K562 (cell line): ENCODE measurements around the gene NHSL2. TPM values are rescaled to one million over a fixed set of nuclear protein-coding genes. Genes with fewer than 3 reads are reported as not detected.

Experiments used
- ATAC-seq: fragments of 200-7000 bp; cut with Tn5 transposase; 3 replicates; pipeline ENCODE4 v1.9.1; 2020; ENCODE audit warnings: moderate library complexity
- BruUV-seq: library from RNA; stranded (reverse); fragments of 400-500 nt; replicated peaks from 2 replicates; lab custom pipeline; 2021; lab: Mats Ljungman, UMichigan
- CTCF ChIA-PET: fragments of 300-600 bp; formaldehyde crosslinking; extraction: SDS; loops from one replicate; lab custom pipeline; 2021; ENCODE audit warnings: low intra/inter-chr PET ratio; lab: Yijun Ruan, JAX
- POLR2A ChIA-PET: fragments of 300-600, 350-650 bp; sonication (Branson Sonifier 250); formaldehyde crosslinking; extraction: SDS; loops from one replicate; lab custom pipeline; 2021; ENCODE audit warnings: antibody characterized with exemption, inconsistent platforms; lab: Yijun Ruan, JAX
- DNase-seq, 4 experiments: peaks; one replicate each; pipeline versions ENCODE4 v3.0.0 to v3.0.0-alpha.2; 2011 to 2018; ENCODE audit warnings: low spot score in 3 of 4, mixed read lengths in 3 of 4; ENCODE audit errors: extremely low read depth in 1 of 4
- FAIRE-seq: peaks from 2 replicates; lab custom pipeline; 2011; peaks lifted over from hg19 to GRCh38; lab: Jason Lieb, UNC
- H2AFZ ChIP-seq: 2 replicates; pipeline ENCODE4 v1.6.0; 2011; ENCODE audit warnings: low read depth, low read length, control low read depth, inconsistent platforms
- H3K27ac ChIP-seq: fragments of 200-600 bp; 3 replicates; pipeline ENCODE4 v1.8.0; 2011; ENCODE audit warnings: low read depth, mild to moderate bottlenecking, control low read depth, inconsistent platforms, low read length, moderate library complexity, mixed read lengths; ENCODE audit errors: extremely low read depth
- H3K27me3 ChIP-seq, 2 experiments: fragments of 300-600 bp in 1 of 2; 2 replicates in 1 of 2; 3 replicates in 1 of 2; pipeline versions ENCODE4 v1.6.0 to v1.8.0; 2011; ENCODE audit warnings: inconsistent platforms in 2 of 2, low read length in 2 of 2, mild to moderate bottlenecking in 1 of 2, mixed read lengths in 1 of 2, moderate library complexity in 1 of 2; ENCODE audit not compliant: control insufficient read depth in 2 of 2, insufficient read depth in 2 of 2
- H3K36me3 ChIP-seq: fragments of 300-600 bp; 3 replicates; pipeline ENCODE4 v1.8.0; 2011; ENCODE audit warnings: mild to moderate bottlenecking, low read length, inconsistent platforms; ENCODE audit not compliant: control insufficient read depth, insufficient read depth
- H3K4me1 ChIP-seq, 2 experiments: fragments of 200-600 bp in 1 of 2; replicated peaks in 1 of 2; 2 replicates in 1 of 2; 3 replicates in 1 of 2; pipeline versions ENCODE4 v1.5.1 to v1.8.0; 2011; ENCODE audit warnings: inconsistent platforms in 2 of 2, low read length in 2 of 2, mild to moderate bottlenecking in 1 of 2, mixed read lengths in 1 of 2, moderate library complexity in 1 of 2; ENCODE audit not compliant: control insufficient read depth in 2 of 2, insufficient read depth in 2 of 2
- H3K4me2 ChIP-seq: 2 replicates; pipeline ENCODE4 v1.6.1; 2011; ENCODE audit warnings: low read length, control low read depth, inconsistent platforms, mixed read lengths; ENCODE audit not compliant: insufficient read depth
- H3K4me3 ChIP-seq: fragments of 200-600 bp; sonication (generic), shearing (Covaris generic); 2 replicates; pipeline ENCODE4 v1.5.1; 2016; ENCODE audit warnings: control low read depth, inconsistent platforms
- H3K79me2 ChIP-seq: fragments of 200-600 bp; 3 replicates; pipeline ENCODE4 v1.8.0; 2011; ENCODE audit warnings: low read length, inconsistent platforms; ENCODE audit not compliant: control insufficient read depth, insufficient read depth
- H3K9ac ChIP-seq, 2 experiments: 2 replicates each; pipeline versions ENCODE4 v1.6.0 to v1.6.1; 2011; ENCODE audit warnings: low read depth in 2 of 2, low read length in 2 of 2, control low read depth in 1 of 2, inconsistent platforms in 1 of 2, mild to moderate bottlenecking in 1 of 2, mixed read lengths in 1 of 2; ENCODE audit not compliant: insufficient read depth in 1 of 2
- H3K9me1 ChIP-seq: one replicate; pipeline ENCODE4 v1.6.0; 2011; ENCODE audit warnings: inconsistent platforms, mild to moderate bottlenecking, low read length, moderate library complexity; ENCODE audit not compliant: control insufficient read depth, insufficient read depth
- H3K9me3 ChIP-seq: replicated peaks from 2 replicates; pipeline ENCODE4 v1.5.1; 2011; ENCODE audit warnings: low read depth, low read length, inconsistent platforms; ENCODE audit not compliant: control insufficient read depth, insufficient read depth
- H4K20me1 ChIP-seq: replicated peaks from 2 replicates; pipeline ENCODE4 v1.6.1; 2011; ENCODE audit warnings: low read length, inconsistent platforms, mixed read lengths; ENCODE audit not compliant: control insufficient read depth, insufficient read depth
- ATF7 ChIP-seq: fragments of 450-650 bp; IDR thresholded peaks from 2 replicates; pipeline ENCODE4 v1.7.1; 2014; ENCODE audit warnings: mild to moderate bottlenecking, moderate library complexity
- CEBPB ChIP-seq: fragments of 450-650 bp; IDR thresholded peaks from 2 replicates; pipeline ENCODE4 v1.6.1; 2016; ENCODE audit warnings: missing genetic modification characterization, missing compliant biosample characterization
- CTBP1 ChIP-seq: fragments of 450-650 bp; IDR thresholded peaks from 2 replicates; pipeline ENCODE4 v1.6.1; 2016; ENCODE audit warnings: borderline replicate concordance
- ETS1 ChIP-seq: conservative IDR thresholded peaks from 2 replicates; pipeline ENCODE4 v1.6.1; 2011; ENCODE audit warnings: low read depth, mild to moderate bottlenecking, low read length; ENCODE audit not compliant: control insufficient read depth
- HIVEP1 ChIP-seq: fragments of 250-450 bp; sonication (Bioruptor Pico); IDR thresholded peaks from 2 replicates; pipeline ENCODE4 v1.4.0; 2020; ENCODE audit warnings: mild to moderate bottlenecking
- KLF6 ChIP-seq: fragments of 250-450 bp; sonication (Bioruptor Pico); IDR thresholded peaks from 2 replicates; pipeline ENCODE4 v1.4.0; 2020; ENCODE audit warnings: mild to moderate bottlenecking, moderate library complexity, borderline replicate concordance
- MEIS2 ChIP-seq: fragments of 450-650 bp; IDR thresholded peaks from 2 replicates; pipeline ENCODE4 v1.6.1; 2014; ENCODE audit warnings: mild to moderate bottlenecking; ENCODE audit not compliant: partially characterized antibody
- RREB1 ChIP-seq: fragments of 250-450 bp; sonication (Bioruptor Pico); IDR thresholded peaks from 2 replicates; pipeline ENCODE4 v1.4.0; 2020
- ZNF280A ChIP-seq: fragments of 450-650 bp; IDR thresholded peaks from 2 replicates; pipeline ENCODE4 v1.6.1; 2018; ENCODE audit warnings: mild to moderate bottlenecking, low read depth; ENCODE audit not compliant: partially characterized antibody
- ZNF518B ChIP-seq: fragments of 250-450 bp; sonication (Bioruptor Pico); IDR thresholded peaks from 2 replicates; pipeline ENCODE4 v1.5.0; 2021; ENCODE audit warnings: mild to moderate bottlenecking, moderate library complexity
- WGBS: fragments of 100-300 bp; shearing (Covaris generic); methylation state at CpG from one replicate; pipeline ENCODE4 v1.1.6; 2016; ENCODE audit warnings: low coverage, mixed read lengths; ENCODE audit not compliant: insufficient coverage; ENCODE audit errors: missing lambda C conversion rate; 5-methylcytosine and 5-hydroxymethylcytosine counted together
- in situ Hi-C: fragments of 300-500 bp; cut with MboI; formaldehyde crosslinking; loops from 4 replicates; pipeline ENCODE4 v1.15.0; 2018; ENCODE audit warnings: inconsistent platforms, mixed read lengths
- intact Hi-C: fragments of 100-400 bp; cut with micrococcal nuclease; formaldehyde crosslinking; loops from 2 replicates; pipeline ENCODE4 v1.14.2; 2022
- polyA plus RNA-seq, 8 experiments: library from polyadenylated mRNA; depleted of rRNA in 4 of 8; stranded (reverse) in 5 of 8; unstranded in 3 of 8; fragments of >200 nt; fragmentation: Nextera tagmentation in 2 of 8; fragmentation: Illumina TruSeq in 1 of 8; extraction: Ambion mirVana in 2 of 8; extraction: Trizol in 1 of 8; gene quantifications; 2 replicates each; pipeline versions ENCODE4 v1.2.1 to v1.2.3, GENCODE V29; 2011 to 2014; ENCODE audit warnings: inconsistent platforms in 1 of 8, missing spikeins in 1 of 8
- total RNA-seq, 7 experiments: library from RNA; depleted of rRNA in 6 of 7; stranded (reverse); fragments of >200 nt in 6 of 7; fragmentation: Illumina TruSeq in 2 of 7; extraction: Trizol in 2 of 7; gene quantifications; 2 replicates each; pipeline versions ENCODE4 v1.2.1 to v1.2.3, GENCODE V29; 2011 to 2021; ENCODE audit warnings: low replicate concordance in 1 of 7

The NHSL2 gene
- total and polyA plus RNA-seq, 9 of the 15 experiments (the other 6 are each of a cell fraction or from before 2014, with no cell fraction given), result 0.02 TPM; not detected in 8

GRCh38 chrX:71941776-71942175 lies 31.1 kb downstream of the NHSL2 start:
- Histone ChIP-seq H3K27me3 (peaks cover 0 to 5% of the 10 kb centered on the region in 2 experiments; a peak in 2 of 5 replicates), H4K20me1 (no peaks in the 10 kb centered on the region), H3K27ac (no peak overlapping the region), H3K79me2 (no peaks in the 10 kb centered on the region), H3K36me3 (no peaks in the 10 kb centered on the region), H3K9me1 (no peaks in the 10 kb centered on the region), H3K4me3 (no peak overlapping the region), H3K4me1 (no peaks in the 10 kb centered on the region), H2AFZ (no peak overlapping the region), H3K4me2 (no peak overlapping the region), H3K9ac (no peak overlapping the region), H3K9me3 (no peaks in the 10 kb centered on the region)
- ATAC-seq (no peak), FAIRE-seq (no peak), DNase-seq (no peak)
- 0% methylated on average over 3 of the region's 3 CpGs for whole genome bisulfite sequencing
- no TSS peak for BruUV-seq
- in situ Hi-C loops (no loop called here), intact Hi-C loops (no loop called here)
- CTCF ChIA-PET, result no interaction called here
- POLR2A ChIA-PET, result interaction anchor here (0.5 kb wide), 1 partner anchor 18 kb away, joined by 3 read pairs; no protein-coding TSS in a partner anchor
- TF ChIP-seq CTBP1, result no peak
- TF ChIP-seq ETS1, result no peak
- no peak for TF ChIP-seq KLF6
- TF ChIP-seq MEIS2, result no peak
- no peak for TF ChIP-seq HIVEP1 (CRISPR knock-in tag)
- no peak for TF ChIP-seq ZNF518B (CRISPR knock-in tag)
- TF ChIP-seq ATF7, result no peak
- TF ChIP-seq ZNF280A, result no peak
- no peak for TF ChIP-seq CEBPB (tag)
- no peak for TF ChIP-seq RREB1 (CRISPR knock-in tag)
